ENCODE data around the gene UNC80. TPM values are rescaled to one million over a fixed set of nuclear protein-coding genes. Genes with fewer than 3 reads are reported as not detected.

Gene UNC80
- polyA plus RNA-seq, 2 of the 4 experiments (the other 2 are of a cell fraction): not detected

GRCh38 chr2:209901172-209901571 lies 129.5 kb downstream of the UNC80 start (continued):
- TF ChIP-seq, protein P1, sequence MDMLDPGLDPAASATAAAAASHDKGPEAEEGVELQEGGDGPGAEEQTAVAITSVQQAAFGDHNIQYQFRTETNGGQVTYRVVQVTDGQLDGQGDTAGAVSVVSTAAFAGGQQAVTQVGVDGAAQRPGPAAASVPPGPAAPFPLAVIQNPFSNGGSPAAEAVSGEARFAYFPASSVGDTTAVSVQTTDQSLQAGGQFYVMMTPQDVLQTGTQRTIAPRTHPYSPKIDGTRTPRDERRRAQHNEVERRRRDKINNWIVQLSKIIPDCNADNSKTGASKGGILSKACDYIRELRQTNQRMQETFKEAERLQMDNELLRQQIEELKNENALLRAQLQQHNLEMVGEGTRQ (IDR thresholded peaks at IDR 0.05): no peak
- TF ChIP-seq HMGXB4 (CRISPR knock-in tag; IDR thresholded peaks at IDR 0.05; ENCODE audit: borderline replicate concordance) (no peak), FOSL2 (IDR thresholded peaks at IDR 0.05) (no peak), FOSL2 (CRISPR knock-in tag; IDR thresholded peaks at IDR 0.05) (no peak), POLR2A (IDR thresholded peaks at IDR 0.05; ENCODE audit: low read length) (no peak), KDM5A (IDR thresholded peaks at IDR 0.05) (no peak), HOXB13 (CRISPR knock-in tag; IDR thresholded peaks at IDR 0.05; ENCODE audit: low read depth) (no peak), NR3C1 (IDR thresholded peaks at IDR 0.05) (no peak), MAFK (IDR thresholded peaks at IDR 0.05; ENCODE audit: partially characterized antibody) (no peak), JUN (IDR thresholded peaks at IDR 0.05) (no peak), NFE2L2 (conservative IDR thresholded peaks at IDR 0.05; ENCODE audit: low read length) (no peak), RAD21 (conservative IDR thresholded peaks at IDR 0.05 in 1 of 2, IDR thresholded peaks at IDR 0.05 in 1 of 2) (no peak), CTCF (IDR thresholded peaks at IDR 0.05) (no peak)

GRCh38 chr2:209905691-209906090 lies 134.1 kb downstream of the UNC80 start:
- WGBS (ENCODE audit: missing lambda C conversion rate): 14% methylated on average over 2 of the region's 2 CpGs
- Histone ChIP-seq H3K4me3 (no peak overlapping the region), H3K4me2 (no peak overlapping the region), H3K27ac (no peak overlapping the region), H3K4me1 (no peaks in the 10 kb centered on the region), H3K9me3 (no peaks in the 10 kb centered on the region)
- ATAC-seq (no peak), FAIRE-seq (no peak), DNase-seq (ENCODE audit: low read depth in 1 of 2, low spot score in 1 of 2) (no peak)
- TF ChIP-seq FOXS1 (CRISPR knock-in tag; IDR thresholded peaks at IDR 0.05) (no peak), RNF2 (IDR thresholded peaks at IDR 0.05; ENCODE audit: borderline replicate concordance, low read depth) (no peak), HES2 (IDR thresholded peaks at IDR 0.05) (no peak), FOSB (CRISPR knock-in tag; IDR thresholded peaks at IDR 0.05) (no peak), ZNF302 (CRISPR knock-in tag; IDR thresholded peaks at IDR 0.05) (no peak), RFX5 (IDR thresholded peaks at IDR 0.05) (no peak), GATA3 (IDR thresholded peaks at IDR 0.05; ENCODE audit: borderline replicate concordance) (no peak), MAZ (IDR thresholded peaks at IDR 0.05; ENCODE audit: borderline replicate concordance, low read depth, low read length) (no peak), HOXB5 (CRISPR knock-in tag; IDR thresholded peaks at IDR 0.05) (no peak), PHF8 (IDR thresholded peaks at IDR 0.05; ENCODE audit: borderline replicate concordance, low read depth) (no peak), RARB (CRISPR knock-in tag; IDR thresholded peaks at IDR 0.05) (no peak), TFCP2L1 (CRISPR knock-in tag; IDR thresholded peaks at IDR 0.05) (no peak)
- TF ChIP-seq, protein P2, sequence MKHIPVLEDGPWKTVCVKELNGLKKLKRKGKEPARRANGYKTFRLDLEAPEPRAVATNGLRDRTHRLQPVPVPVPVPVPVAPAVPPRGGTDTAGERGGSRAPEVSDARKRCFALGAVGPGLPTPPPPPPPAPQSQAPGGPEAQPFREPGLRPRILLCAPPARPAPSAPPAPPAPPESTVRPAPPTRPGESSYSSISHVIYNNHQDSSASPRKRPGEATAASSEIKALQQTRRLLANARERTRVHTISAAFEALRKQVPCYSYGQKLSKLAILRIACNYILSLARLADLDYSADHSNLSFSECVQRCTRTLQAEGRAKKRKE (CRISPR knock-in tag; IDR thresholded peaks at IDR 0.05; ENCODE audit: low read depth): no peak
- POLR2A ChIA-PET: no interaction called here
- CTCF ChIA-PET: no interaction called here
